ENCODE results near the gene RPS18.
A peak's percentile ranks its signal among the peaks of the same experiment; 100 is the strongest.

Gene RPS18

GRCh38 chr6:33289784-33290315 lies 18.0 kb downstream of the RPS18 start:
- DNase-seq (ENCODE audit: low spot score): no peak

DNA sequence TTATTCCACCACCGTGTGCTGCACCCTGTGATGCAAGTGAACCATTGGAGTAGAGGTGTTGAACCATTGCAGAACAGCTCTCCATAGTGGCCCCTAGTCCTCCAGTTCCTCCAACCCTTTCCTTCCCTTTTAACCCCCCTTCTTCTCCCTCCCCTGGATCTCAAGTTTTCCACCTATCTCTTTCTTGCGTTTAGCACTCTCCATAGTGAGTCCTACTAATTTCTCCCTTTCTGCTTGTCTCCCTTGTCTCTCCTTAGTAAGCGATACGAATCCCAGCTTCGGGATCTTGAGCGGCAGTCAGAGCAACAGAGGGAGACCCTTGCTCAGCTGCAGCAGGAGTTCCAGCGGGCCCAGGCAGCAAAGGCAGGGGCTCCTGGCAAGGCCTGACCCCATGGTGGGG lies 18.6 kb downstream of the RPS18 start:
- no peak for DNase-seq (ENCODE audit: low spot score)

DNA sequence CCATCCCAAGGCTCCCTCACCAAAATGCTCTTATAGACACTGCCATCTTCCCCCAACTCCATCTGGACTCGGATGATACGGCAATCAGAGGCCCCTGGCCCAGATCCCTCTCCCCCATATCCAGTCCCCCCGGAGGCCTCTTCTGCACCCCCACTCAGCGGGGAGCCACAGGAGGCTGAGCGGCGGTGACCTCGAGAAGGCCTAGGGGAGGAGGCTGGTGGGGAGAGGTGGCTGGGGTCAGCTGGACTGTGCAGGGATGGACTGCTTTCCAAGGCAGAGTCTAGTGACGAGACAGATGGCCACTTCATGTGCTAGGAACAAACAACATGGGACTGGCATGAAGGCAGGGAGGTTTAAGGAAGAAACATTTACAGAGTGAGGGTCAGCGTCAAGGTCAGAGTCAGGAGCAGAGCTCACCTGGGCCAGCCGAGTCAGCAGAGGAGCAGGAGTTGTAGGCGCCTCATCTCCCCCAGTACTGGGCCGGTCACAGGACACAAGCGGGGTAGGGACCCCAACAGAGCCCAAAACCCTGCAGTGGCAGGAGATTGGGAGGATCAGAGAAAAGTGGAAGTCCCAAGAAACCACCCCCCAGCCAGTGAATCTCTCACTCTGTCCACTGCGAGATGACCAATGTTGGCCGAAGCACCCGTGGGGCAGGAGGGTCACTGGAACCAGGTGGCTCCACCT lies 21.3 kb downstream of the RPS18 start:
- DNase-seq (ENCODE audit: low spot score): no peak

DNA sequence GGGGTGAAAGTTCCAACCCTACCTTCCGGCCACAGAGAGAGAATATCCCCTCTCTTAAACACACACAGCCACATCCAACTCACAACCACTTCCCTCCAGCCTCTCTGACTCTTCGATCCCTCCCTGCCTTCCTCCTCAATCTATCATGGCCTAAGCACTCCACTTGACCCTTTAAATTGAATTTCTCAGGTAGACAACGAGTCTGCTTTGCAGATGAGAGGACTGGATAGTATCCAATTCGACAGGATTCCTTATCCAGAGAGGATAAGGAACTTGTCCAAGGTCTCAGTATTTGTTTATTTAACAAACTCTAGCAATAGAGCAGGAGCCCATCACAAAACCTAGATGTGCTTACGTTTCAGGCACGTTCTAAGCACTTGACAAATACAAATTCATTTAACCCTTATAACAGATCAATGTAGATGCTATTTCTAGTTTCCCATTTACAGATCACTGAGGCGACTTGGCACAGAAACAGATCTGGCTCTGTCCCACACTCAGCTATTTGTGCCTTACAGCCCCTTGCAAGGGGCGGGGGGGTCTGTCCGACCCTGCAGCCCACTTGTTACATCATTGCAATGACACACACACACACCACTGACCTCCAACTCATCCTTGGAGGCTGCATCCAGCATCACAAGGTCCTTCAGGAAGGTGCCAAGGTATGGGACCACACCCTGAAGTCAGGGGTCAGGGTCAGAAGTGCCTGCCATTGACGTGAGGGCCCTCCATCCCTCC lies 22.4 kb downstream of the RPS18 start:
- no peak for DNase-seq (ENCODE audit: low spot score)

- DNase-seq (ENCODE audit: low spot score): no peak
Measured at GRCh38 chr6:33295621-33296369, 23.9 kb downstream of the RPS18 start.

GRCh38 chr6:33296797-33297405 lies 25.0 kb downstream of the RPS18 start:
- DNase-seq (ENCODE audit: low spot score): no peak

GRCh38 chr6:33297406-33297955 lies 25.6 kb downstream of the RPS18 start:
- DNase-seq (ENCODE audit: low spot score): no peak

DNA sequence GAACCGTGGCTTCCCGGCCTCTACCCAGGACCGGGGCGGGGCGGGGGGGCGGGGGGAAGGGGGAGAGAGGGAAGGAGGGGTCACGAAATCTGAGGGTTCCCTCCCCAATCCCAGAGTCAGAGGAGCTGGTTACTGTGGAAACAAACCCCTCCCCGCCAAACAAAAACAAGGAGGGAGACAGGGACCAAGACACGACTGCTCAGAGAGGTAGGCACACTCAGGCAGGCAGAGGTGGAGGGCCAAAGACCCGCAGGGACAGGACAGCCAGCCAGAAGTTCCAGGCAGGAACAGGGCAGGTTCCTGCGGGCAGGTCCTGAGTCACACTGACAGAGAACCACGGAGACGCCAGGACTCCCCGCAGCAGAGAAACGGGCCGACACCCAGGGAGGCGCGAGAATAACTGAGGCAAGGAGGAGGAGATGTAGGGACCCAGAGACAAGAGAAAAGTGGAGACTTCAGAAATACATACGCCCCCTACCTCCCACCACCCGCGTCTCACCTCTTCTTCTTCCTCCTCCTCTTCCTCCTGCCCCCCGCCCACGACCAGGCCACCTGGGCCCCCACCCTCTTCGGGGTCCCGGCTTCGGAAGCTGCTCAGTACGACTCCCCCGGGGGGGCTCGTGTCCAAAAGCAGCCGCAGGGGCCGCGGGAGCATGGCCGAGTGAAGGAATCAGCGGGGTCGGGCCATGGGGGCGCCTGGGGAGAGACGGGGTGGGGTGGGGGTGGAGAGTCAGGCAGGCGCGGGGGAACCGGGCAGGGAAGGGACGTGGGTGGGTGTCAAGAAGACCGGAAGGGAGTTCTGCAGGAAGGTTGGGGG lies 26.3 kb downstream of the RPS18 start:
- DNase-seq (ENCODE audit: low spot score): peak; percentile 69

DNA sequence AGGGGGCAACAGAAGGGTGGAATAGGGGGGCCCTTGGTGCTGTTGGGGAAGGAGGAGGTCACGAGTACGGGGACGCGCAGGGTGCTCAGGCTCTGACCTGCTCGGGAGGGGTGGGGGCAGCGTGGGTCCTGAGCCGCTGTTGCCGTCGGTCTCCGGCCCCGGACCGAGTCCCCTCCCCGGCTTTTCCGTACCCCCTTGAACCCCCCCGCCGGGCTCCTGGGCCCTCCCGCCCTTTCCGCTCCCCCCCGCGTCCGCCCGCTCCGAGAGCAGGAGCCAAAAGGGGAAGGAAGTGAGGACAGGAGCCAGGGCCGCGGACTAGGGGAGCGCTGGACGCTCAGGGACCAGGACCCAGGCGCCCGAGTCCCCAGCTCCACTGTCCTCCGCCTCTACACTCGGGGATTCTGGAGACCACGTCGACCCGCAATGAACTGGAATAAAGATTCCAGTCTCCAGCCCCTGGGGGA lies 26.9 kb downstream of the RPS18 start, which contains the start of gene RGL2:
Gene RGL2, minus strand, starts transcription at position 170 of the 464 bp plus-strand sequence. CDS start 332 bp downstream, outside the sequence.
- peak; percentile 86 for DNase-seq (ENCODE audit: low spot score)

- peak; percentile 88 for DNase-seq (ENCODE audit: low spot score)
Measured at GRCh38 chr6:33299237-33299944, 27.5 kb downstream of the RPS18 start.

GRCh38 chr6:33301877-33302276 lies 30.0 kb downstream of the RPS18 start:
- no peak for DNase-seq (ENCODE audit: low spot score)

DNA sequence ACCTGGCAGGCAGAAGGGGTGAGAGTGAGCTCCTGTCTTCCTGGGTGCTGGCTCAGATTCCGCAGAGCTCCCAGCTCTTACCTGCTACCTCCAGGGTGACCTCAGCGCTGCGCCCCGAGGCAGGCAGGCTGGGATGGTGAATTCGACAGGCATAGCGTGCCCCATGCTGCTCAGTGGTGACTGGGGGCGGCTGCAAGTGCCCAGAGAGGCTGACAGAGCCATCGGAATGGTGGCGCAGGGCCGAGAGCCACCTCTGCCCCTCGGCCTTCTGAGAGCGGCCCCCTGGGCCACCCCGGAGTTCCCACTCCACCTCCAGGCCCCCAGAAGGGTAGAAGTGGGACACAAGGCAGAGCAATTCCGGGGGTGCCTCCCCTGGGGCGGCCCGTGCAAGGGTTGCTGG lies 32.3 kb downstream of the RPS18 start:
- no peak for DNase-seq (ENCODE audit: low spot score)

DNA sequence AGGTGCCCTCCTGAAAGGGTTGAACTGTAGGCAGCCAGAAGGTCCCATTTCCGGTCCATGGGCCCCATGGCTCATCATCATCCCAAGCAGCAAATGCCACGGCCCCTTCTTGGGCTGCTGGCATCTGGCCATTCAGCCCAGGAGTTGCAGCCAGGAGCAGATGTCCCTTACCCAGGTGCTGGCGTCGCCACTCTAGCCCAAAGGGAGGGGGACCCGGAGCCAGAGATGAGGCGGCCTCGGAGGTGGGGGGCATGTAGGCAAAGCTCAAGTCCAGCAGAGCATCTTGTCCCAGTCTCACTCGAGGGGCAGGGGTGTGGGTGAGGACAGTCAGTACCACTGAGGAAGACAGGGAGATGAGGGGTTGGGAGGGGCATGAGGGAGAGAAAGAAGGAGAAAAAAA lies 33.2 kb downstream of the RPS18 start:
- DNase-seq (ENCODE audit: low spot score): no peak

- no peak for DNase-seq (ENCODE audit: low spot score)
Measured at GRCh38 chr6:33306356-33306755, 34.5 kb downstream of the RPS18 start.

GRCh38 chr6:33312361-33313104 lies 40.7 kb downstream of the RPS18 start:
- peak; percentile 85 for DNase-seq (ENCODE audit: low spot score)

DNA sequence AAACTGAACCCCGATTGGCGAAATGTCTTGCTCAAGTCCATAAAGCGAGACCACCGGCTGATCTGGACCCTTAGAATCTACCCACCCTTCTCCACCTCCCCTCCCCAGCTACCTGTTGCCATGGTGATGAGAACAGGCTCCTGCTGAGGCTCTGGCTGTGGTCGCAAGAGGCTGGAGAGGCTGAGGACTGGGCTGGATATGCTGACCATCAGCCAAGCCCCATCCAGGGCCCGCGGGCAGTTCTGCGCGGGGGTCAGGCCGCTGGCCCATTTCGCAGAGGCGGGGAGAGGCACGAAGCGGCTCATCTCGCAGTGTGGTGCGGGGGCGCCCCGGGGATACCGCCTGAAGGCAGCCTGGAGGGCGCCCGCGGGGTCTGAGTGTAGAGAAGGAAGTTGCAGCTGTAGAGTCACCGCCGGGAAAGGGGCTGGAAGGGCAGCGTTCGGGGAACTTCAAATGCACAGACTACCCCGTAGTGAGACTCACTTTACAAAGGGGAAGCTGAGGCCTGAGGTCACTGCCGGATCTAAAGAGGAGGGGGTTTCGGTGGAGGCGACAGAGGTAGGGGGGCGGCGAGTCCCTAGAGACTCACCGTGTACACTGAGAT lies 41.3 kb downstream of the RPS18 start:
- DNase-seq (ENCODE audit: low spot score): peak; percentile 53

- DNase-seq (ENCODE audit: low spot score): peak; percentile 73
Measured at GRCh38 chr6:33313709-33314514, 42.0 kb downstream of the RPS18 start, which contains the start of gene TAPBP. Gene TAPBP (minus strand): TSS chr6:33314078. CDS start chr6:33314041, 37 bp downstream.

DNA sequence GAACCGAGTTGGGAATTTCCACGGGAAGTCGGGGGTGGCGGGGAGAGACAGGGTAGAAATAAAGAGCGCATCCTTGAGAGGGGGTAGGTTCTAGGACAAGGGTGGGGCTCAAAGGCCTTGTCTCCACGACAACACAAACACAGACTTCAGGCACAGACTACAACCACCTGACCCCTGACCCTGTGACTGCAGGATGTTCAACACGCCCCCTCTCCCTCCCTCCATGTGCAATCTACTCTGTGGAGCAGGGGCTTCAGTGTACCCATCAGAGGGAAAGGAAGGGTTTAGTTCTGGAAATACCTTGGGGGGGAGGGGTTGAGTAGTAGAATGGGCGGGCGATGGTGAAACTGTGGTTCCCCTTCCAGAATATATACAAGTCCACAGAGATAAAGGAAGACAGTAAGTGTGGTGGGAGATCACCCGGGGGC lies 42.7 kb downstream of the RPS18 start:
- peak; percentile 62 for DNase-seq (ENCODE audit: low spot score)
